Glutamatergic neuron (in vitro differentiated cells): ENCODE measurements around the gene TMEM271. TPM values are rescaled to one million over a fixed set of nuclear protein-coding genes. Genes with fewer than 3 reads are reported as not detected.

Source experiments
- DNase-seq: peaks from one replicate; pipeline ENCODE4 v3.0.0; 2022
- H3K27ac Mint-ChIP-seq: one replicate; pipeline ENCODE4 v1.8.0; 2020; ENCODE audit warnings: mild to moderate bottlenecking, mixed read lengths, inconsistent platforms; ENCODE audit not compliant: unreplicated experiment
- H3K27me3 Mint-ChIP-seq: one replicate; pipeline ENCODE4 v1.8.0; 2020; ENCODE audit warnings: mild to moderate bottlenecking, moderate library complexity, mixed read lengths, inconsistent platforms; ENCODE audit not compliant: unreplicated experiment
- H3K36me3 Mint-ChIP-seq: one replicate; pipeline ENCODE4 v1.8.0; 2020; ENCODE audit warnings: mild to moderate bottlenecking, mixed read lengths, inconsistent platforms; ENCODE audit not compliant: unreplicated experiment
- H3K4me1 Mint-ChIP-seq: one replicate; pipeline ENCODE4 v1.8.0; 2020; ENCODE audit warnings: mild to moderate bottlenecking, low read depth, mixed read lengths, inconsistent platforms; ENCODE audit not compliant: unreplicated experiment
- H3K4me3 Mint-ChIP-seq: one replicate; pipeline ENCODE4 v1.8.0; 2020; ENCODE audit warnings: mild to moderate bottlenecking, mixed read lengths, inconsistent platforms; ENCODE audit not compliant: unreplicated experiment
- H3K9me3 Mint-ChIP-seq: one replicate; pipeline ENCODE4 v1.8.0; 2020; ENCODE audit warnings: mild to moderate bottlenecking, moderate library complexity, mixed read lengths, inconsistent platforms; ENCODE audit not compliant: unreplicated experiment
- CTCF ChIP-seq: fragments of 200-600 bp; sonication (generic); IDR thresholded peaks from one replicate; pipeline ENCODE4 v1.5.0; 2021; ENCODE audit not compliant: partially characterized antibody, unreplicated experiment
- total RNA-seq: library from RNA; stranded (reverse); fragmentation: NEBNext Ultra II Directional; extraction: Animal tissue kit (Norgen Biotek cat#: 25700); gene quantifications from one replicate; pipeline ENCODE4 v1.2.1, GENCODE V29; 2021; ENCODE audit not compliant: unreplicated experiment

TMEM271 gene
- total RNA-seq, 1 donor from 2014 or later: 22.7 TPM

- H3K36me3 Mint-ChIP-seq: peaks cover 10% of the 10 kb centered on the region
- H3K27me3 Mint-ChIP-seq: peaks cover 11% of the 10 kb centered on the region
- no peak for DNase-seq
- H3K4me1 Mint-ChIP-seq: peaks cover 6% of the 10 kb centered on the region
- TF ChIP-seq CTCF: no peak
- no peak overlapping the region for H3K27ac Mint-ChIP-seq
- H3K9me3 Mint-ChIP-seq: peaks cover 11% of the 10 kb centered on the region
- no peak overlapping the region for H3K4me3 Mint-ChIP-seq
Measured at GRCh38 chr4:622996-623913, 47.2 kb upstream of the TMEM271 start.

GRCh38 chr4:622071-622995 lies 46.2 kb upstream of the TMEM271 start:
- peaks cover 6% of the 10 kb centered on the region for H3K4me1 Mint-ChIP-seq
- H3K4me3 Mint-ChIP-seq: no peak overlapping the region
- no peak for TF ChIP-seq CTCF
- no peak for DNase-seq
- peaks cover 11% of the 10 kb centered on the region for H3K27me3 Mint-ChIP-seq
- H3K36me3 Mint-ChIP-seq: peaks cover 10% of the 10 kb centered on the region
- peaks cover 11% of the 10 kb centered on the region for H3K9me3 Mint-ChIP-seq
- H3K27ac Mint-ChIP-seq: peak overlapping the region; percentile 34

- no peak overlapping the region for H3K27ac Mint-ChIP-seq
- peaks cover 6% of the 10 kb centered on the region for H3K4me1 Mint-ChIP-seq
- peaks cover 9% of the 10 kb centered on the region for H3K9me3 Mint-ChIP-seq
- H3K36me3 Mint-ChIP-seq: peaks cover 12% of the 10 kb centered on the region
- no peak overlapping the region for H3K4me3 Mint-ChIP-seq
- no peak for TF ChIP-seq CTCF
- no peak for DNase-seq
- H3K27me3 Mint-ChIP-seq: peaks cover 11% of the 10 kb centered on the region
Measured at GRCh38 chr4:621296-622070, 45.4 kb upstream of the TMEM271 start.

GRCh38 chr4:620851-621261 lies 44.8 kb upstream of the TMEM271 start:
- no peak overlapping the region for H3K4me3 Mint-ChIP-seq
- H3K27ac Mint-ChIP-seq: no peak overlapping the region
- DNase-seq: no peak
- peaks cover 18% of the 10 kb centered on the region for H3K36me3 Mint-ChIP-seq
- H3K27me3 Mint-ChIP-seq: peaks cover 9% of the 10 kb centered on the region
- H3K9me3 Mint-ChIP-seq: peaks cover 12% of the 10 kb centered on the region
- no peak for TF ChIP-seq CTCF
- peaks cover 10% of the 10 kb centered on the region for H3K4me1 Mint-ChIP-seq
